Transverse colon (tissue), 4 donors: ENCODE data around the gene SLC35F3. TPM values are rescaled to one million over a fixed set of nuclear protein-coding genes. Genes with fewer than 3 reads are reported as not detected.

Source experiments
- DNase-seq: peaks from one replicate; pipeline ENCODE4 v3.0.0-alpha.2; 2019
- H3K27ac ChIP-seq, 4 donors: fragments of 200-600 bp; sonication (generic); 2 replicates each; pipeline ENCODE4 v1.5.1; 2016 to 2018; ENCODE audit warnings: inconsistent platforms in 4 of 4
- H3K27me3 ChIP-seq: fragments of 200-600 bp; sonication (generic); 2 replicates; pipeline ENCODE4 v1.5.1; 2017; ENCODE audit warnings: inconsistent platforms
- H3K36me3 ChIP-seq, 4 donors: fragments of 200-600 bp; sonication (generic); 2 replicates each; pipeline ENCODE4 v1.5.1; 2017 to 2019; ENCODE audit warnings: inconsistent platforms in 4 of 4
- H3K4me1 ChIP-seq, 4 donors: fragments of 200-600 bp; sonication (generic); 2 replicates each; pipeline ENCODE4 v1.5.1; 2017 to 2020; ENCODE audit warnings: inconsistent platforms in 4 of 4
- H3K4me3 ChIP-seq, 4 donors: fragments of 200-600 bp; sonication (generic); 1 replicate in 1 of 4; 2 replicates in 3 of 4; pipeline versions ENCODE4 v1.5.1 to v1.6.1; 2017 to 2019; ENCODE audit warnings: inconsistent platforms in 4 of 4
- H3K9me3 ChIP-seq, 2 donors: fragments of 200-600 bp; sonication (generic); 2 replicates each; pipeline ENCODE4 v1.5.1; 2017 to 2019; ENCODE audit warnings: inconsistent platforms in 2 of 2
- CTCF ChIP-seq, 5 experiments: fragments of 200-600 bp in 3 of 5; fragments of 450-650 bp in 2 of 5; sonication (generic) in 3 of 5; IDR thresholded peaks; 1 replicate in 2 of 5; 2 replicates in 3 of 5; pipeline ENCODE4 v1.5.1; 2016 to 2017; ENCODE audit warnings: antibody characterized with exemption in 5 of 5, inconsistent platforms in 3 of 5, mild to moderate bottlenecking in 2 of 5, moderate library complexity in 1 of 5
- EP300 ChIP-seq: sonication (generic); formaldehyde crosslinking; IDR thresholded peaks from one replicate; pipeline ENCODE4 v1.6.1; 2017; ENCODE audit warnings: antibody characterized with exemption, low read depth
- POLR2A ChIP-seq: fragments of 450-650 bp; IDR thresholded peaks from one replicate; pipeline ENCODE4 v1.6.1; 2016; ENCODE audit warnings: antibody characterized with exemption, mild to moderate bottlenecking, moderate library complexity
- POLR2AphosphoS5 ChIP-seq, 3 donors: sonication (generic); formaldehyde crosslinking; IDR thresholded peaks; one replicate each; pipeline ENCODE4 v1.6.1; 2016; ENCODE audit warnings: antibody characterized with exemption in 3 of 3
- WGBS, 2 donors: methylation state at CpG; one replicate each; pipeline ENCODE4 v1.1.5; 2018; ENCODE audit warnings: low coverage in 1 of 2; 5-methylcytosine and 5-hydroxymethylcytosine counted together
- in situ Hi-C, 4 donors: fragments of 200-750 bp; cut with MboI; loops; one replicate each; pipeline versions ENCODE4 v1.15.0 to v1.15.1; 2017; ENCODE audit warnings: low sequenced_read_pairs in 3 of 4, low pct_ligation_motif_present in 1 of 4, low pct_unique_long_range_greater_than_20kb in 1 of 4
- intact Hi-C: fragments of 100-400 bp; cut with DNase I; formaldehyde crosslinking; loops from one replicate; pipeline ENCODE4 v1.15.1; 2023; ENCODE audit warnings: low total_unique reads
- total RNA-seq, 4 donors: library from RNA; depleted of rRNA; stranded (reverse); fragments of >200 nt; gene quantifications; one replicate each; pipeline ENCODE4 v1.1.0, GENCODE V29; 2016

SLC35F3 gene
- total RNA-seq, 4 donors from 2014 or later: not detected

GRCh38 chr1:234337233-234337632 lies 432.8 kb downstream of the SLC35F3 start:
- H3K4me3 ChIP-seq: no peak overlapping the region
- intact Hi-C loops: no loop called here
- H3K27me3 ChIP-seq: no peaks in the 10 kb centered on the region
- no peak for DNase-seq
- no peak for TF ChIP-seq EP300
- TF ChIP-seq POLR2AphosphoS5 (IDR thresholded peaks at IDR 0.05): no peak
- no peak for TF ChIP-seq POLR2A
- TF ChIP-seq CTCF (IDR thresholded peaks at IDR 0.05): no peak
- no peak overlapping the region for H3K27ac ChIP-seq
- H3K9me3 ChIP-seq: peaks cover 18 to 19% of the 10 kb centered on the region in 2 donors
- 88 to 100% methylated on average over 1 of the region's 1 CpG for WGBS, 2 donors
- H3K36me3 ChIP-seq: no peaks in the 10 kb centered on the region
- H3K4me1 ChIP-seq: no peaks in the 10 kb centered on the region
- in situ Hi-C loops: no loop called here

- intact Hi-C loops (no loop called here), in situ Hi-C loops (no loop called here)
- DNase-seq: no peak
- TF ChIP-seq POLR2AphosphoS5 (IDR thresholded peaks at IDR 0.05): no peak
- TF ChIP-seq EP300: no peak
- TF ChIP-seq CTCF (IDR thresholded peaks at IDR 0.05): no peak
- no peak for TF ChIP-seq POLR2A
- no peaks in the 10 kb centered on the region for H3K27me3 ChIP-seq
- H3K27ac ChIP-seq: no peak overlapping the region
- WGBS, 2 donors: 92 to 94% methylated on average over 2 of the region's 2 CpGs
- H3K4me1 ChIP-seq: no peaks in the 10 kb centered on the region
- H3K9me3 ChIP-seq: peaks cover 18 to 19% of the 10 kb centered on the region in 2 donors
- no peaks in the 10 kb centered on the region for H3K36me3 ChIP-seq
- no peak overlapping the region for H3K4me3 ChIP-seq
Observed at GRCh38 chr1:234340528-234340927, 436.1 kb downstream of the SLC35F3 start.

GRCh38 chr1:234342774-234343173 lies 438.3 kb downstream of the SLC35F3 start:
- TF ChIP-seq POLR2AphosphoS5 (IDR thresholded peaks at IDR 0.05): no peak
- no peak for TF ChIP-seq POLR2A
- TF ChIP-seq EP300: no peak
- TF ChIP-seq CTCF (IDR thresholded peaks at IDR 0.05): no peak
- H3K9me3 ChIP-seq: peaks cover under 1 to 10% of the 10 kb centered on the region in 2 donors
- 72 to 77% methylated on average over 2 to 5 of the region's 5 CpGs for WGBS, 2 donors
- no peak overlapping the region for H3K4me3 ChIP-seq
- H3K27me3 ChIP-seq: no peaks in the 10 kb centered on the region
- in situ Hi-C loops: no loop called here
- no peaks in the 10 kb centered on the region for H3K4me1 ChIP-seq
- H3K27ac ChIP-seq: no peak overlapping the region
- intact Hi-C loops: no loop called here
- no peak for DNase-seq
- no peaks in the 10 kb centered on the region for H3K36me3 ChIP-seq

- 86% methylated on average over 1 of the region's 1 CpG; no CpG with 5 or more reads in 1 of the 2 donors for WGBS, 2 donors
- no peak overlapping the region for H3K4me3 ChIP-seq
- H3K27ac ChIP-seq: no peak overlapping the region
- in situ Hi-C loops: no loop called here
- H3K27me3 ChIP-seq: peaks cover 5% of the 10 kb centered on the region
- no peak for DNase-seq
- TF ChIP-seq EP300 (no peak), CTCF (IDR thresholded peaks at IDR 0.05) (no peak), POLR2AphosphoS5 (IDR thresholded peaks at IDR 0.05) (no peak), POLR2A (no peak)
- no peaks in the 10 kb centered on the region for H3K9me3 ChIP-seq
- H3K36me3 ChIP-seq: no peaks in the 10 kb centered on the region
- no peaks in the 10 kb centered on the region for H3K4me1 ChIP-seq
- intact Hi-C loops: no loop called here
Observed at GRCh38 chr1:234345237-234345636, 440.8 kb downstream of the SLC35F3 start.
